Lower leg skin (tissue), 3 donors: ENCODE results near the gene SLC22A23.

ENCODE experiments used
- CTCF ChIP-seq, 3 donors: fragments of 450-650 bp; IDR thresholded peaks; one replicate each; pipeline ENCODE4 v1.5.1; 2016; ENCODE audit warnings: antibody characterized with exemption in 3 of 3, mild to moderate bottlenecking in 3 of 3, moderate library complexity in 2 of 3
- POLR2A ChIP-seq, 2 donors: fragments of 450-650 bp; IDR thresholded peaks; one replicate each; pipeline ENCODE4 v1.6.1; 2016 to 2017; ENCODE audit warnings: antibody characterized with exemption in 2 of 2, mild to moderate bottlenecking in 1 of 2, moderate library complexity in 1 of 2

DNA sequence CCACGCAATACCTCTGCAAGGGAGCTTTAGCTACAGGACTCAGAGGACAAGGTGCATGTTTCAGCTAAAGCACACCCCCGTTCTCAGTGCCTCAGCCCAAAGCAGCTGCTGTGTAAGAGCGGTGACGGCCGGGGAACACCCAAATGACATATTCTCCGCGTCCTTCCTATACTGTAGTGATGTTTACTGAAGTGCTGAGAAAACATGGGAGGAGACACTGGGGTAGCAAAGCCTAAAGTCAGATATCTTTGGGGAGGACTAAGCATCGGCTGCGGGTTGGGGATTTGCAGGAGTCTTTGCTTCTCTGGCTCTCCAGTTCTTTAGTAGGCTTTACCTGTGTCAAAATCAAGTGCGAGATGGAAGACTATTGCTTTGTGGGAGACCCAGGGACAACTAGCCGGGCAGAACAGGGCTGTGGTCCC, 1.7 kb downstream of the SLC22A23 start:
- TF ChIP-seq CTCF (IDR thresholded peaks at IDR 0.05) (no peak), POLR2A (IDR thresholded peaks at IDR 0.05) (no peak)
